OCI-LY1 (cell line): Measurements from ENCODE around the gene CXCL1.

Experiments used
- CTCF ChIP-seq: fragments of 200-600 bp; sonication (generic), shearing (Covaris generic); IDR thresholded peaks from 2 replicates; pipeline ENCODE4 v1.5.1; 2017; ENCODE audit warnings: mild to moderate bottlenecking, antibody characterized with exemption, low read length, moderate library complexity, mixed read lengths
- EZH2 ChIP-seq: fragments of 200-600 bp; sonication (generic), shearing (Covaris generic); IDR thresholded peaks from 2 replicates; pipeline ENCODE4 v1.8.0; 2017; ENCODE audit warnings: borderline replicate concordance, mixed run types, mild to moderate bottlenecking, antibody characterized with exemption, low read length, moderate library complexity, mixed read lengths

DNA sequence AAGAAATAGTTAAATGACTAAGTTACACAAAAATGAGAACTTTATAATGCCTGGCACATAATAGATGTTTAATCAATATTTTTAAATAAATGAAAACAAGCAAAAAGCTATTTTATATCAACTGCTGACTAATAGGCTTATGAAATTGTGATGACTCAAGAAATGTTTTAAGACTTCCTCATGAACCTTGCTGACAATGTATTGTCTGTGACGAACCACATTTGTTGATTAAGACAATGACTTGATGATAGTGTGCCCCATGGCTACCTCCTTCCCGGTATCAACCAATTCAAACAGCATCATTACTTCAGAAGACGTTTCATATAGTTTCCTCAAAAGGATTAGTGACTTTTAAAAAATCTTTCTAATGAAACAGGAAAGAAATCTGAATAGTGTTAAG is 24.8 kb upstream of the CXCL1 start:
- TF ChIP-seq CTCF (no peak), EZH2 (no peak)
